GM10847 (cell line): ENCODE data around the gene EHD2.

Experiments used
- POLR2A ChIP-seq: IDR thresholded peaks from 2 replicates; pipeline ENCODE4 v1.6.1; 2011; ENCODE audit not compliant: insufficient read length; ENCODE audit errors: extremely low read depth

The EHD2 gene

DNA sequence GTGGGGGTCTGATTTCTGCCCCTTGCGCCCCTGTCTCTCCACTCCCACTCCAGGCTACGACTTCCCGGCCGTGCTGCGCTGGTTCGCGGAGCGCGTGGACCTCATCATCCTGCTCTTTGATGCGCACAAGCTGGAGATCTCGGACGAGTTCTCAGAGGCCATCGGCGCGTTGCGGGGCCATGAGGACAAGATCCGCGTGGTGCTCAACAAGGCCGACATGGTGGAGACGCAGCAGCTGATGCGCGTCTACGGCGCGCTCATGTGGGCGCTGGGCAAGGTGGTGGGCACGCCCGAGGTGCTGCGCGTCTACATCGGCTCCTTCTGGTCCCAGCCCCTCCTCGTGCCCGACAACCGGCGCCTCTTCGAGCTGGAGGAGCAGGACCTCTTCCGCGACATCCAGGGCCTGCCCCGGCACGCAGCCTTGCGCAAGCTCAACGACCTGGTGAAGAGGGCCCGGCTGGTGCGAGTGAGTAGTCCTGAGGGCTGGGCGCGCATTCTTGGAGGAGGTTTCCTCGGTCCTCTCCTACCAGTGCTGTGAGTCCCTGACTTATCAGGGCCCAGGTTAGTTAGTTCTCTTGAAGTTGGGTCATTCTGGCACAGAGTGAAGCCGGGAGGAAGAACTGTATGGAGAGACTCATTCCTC lies 12.7 kb downstream of the EHD2 start:
- no peak for TF ChIP-seq POLR2A

DNA sequence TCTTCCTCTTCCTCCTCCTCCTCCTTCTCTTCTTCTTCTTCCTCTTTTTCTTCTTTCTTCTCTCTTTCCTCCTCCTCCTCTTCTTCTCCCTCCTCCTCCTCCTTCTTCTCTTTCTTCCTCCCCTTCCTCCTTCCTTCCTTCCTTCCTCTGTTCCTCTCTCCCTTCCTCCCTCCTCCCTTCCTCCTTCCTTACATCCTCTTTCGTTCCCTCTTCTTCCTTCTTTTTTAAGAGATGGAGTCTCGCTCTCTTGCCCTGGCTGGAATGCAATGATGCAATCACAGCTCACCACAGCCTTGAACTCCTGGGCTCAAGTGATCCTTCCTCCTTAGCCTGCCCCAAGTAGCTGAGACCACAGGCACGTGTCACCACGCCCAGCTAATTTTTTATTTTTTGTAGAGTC lies 13.2 kb downstream of the EHD2 start:
- TF ChIP-seq POLR2A: no peak

DNA sequence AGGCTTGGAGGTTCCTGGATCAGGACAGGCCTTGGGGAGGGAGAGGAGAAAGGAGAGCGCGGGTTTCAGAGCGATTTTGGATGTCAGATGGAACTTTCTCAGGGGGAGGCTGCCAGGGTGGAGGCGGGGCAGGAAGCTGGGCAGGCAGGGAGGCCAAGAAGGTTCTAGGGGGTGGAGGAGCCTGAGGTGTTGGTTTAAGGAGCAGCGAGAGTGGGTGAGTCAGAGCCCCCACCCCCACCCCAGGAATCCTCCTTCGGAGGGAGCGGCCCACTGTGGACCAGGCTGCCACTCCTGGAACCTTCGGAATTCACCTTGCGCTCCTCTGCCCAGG lies 16.2 kb downstream of the EHD2 start:
- TF ChIP-seq POLR2A: no peak

DNA sequence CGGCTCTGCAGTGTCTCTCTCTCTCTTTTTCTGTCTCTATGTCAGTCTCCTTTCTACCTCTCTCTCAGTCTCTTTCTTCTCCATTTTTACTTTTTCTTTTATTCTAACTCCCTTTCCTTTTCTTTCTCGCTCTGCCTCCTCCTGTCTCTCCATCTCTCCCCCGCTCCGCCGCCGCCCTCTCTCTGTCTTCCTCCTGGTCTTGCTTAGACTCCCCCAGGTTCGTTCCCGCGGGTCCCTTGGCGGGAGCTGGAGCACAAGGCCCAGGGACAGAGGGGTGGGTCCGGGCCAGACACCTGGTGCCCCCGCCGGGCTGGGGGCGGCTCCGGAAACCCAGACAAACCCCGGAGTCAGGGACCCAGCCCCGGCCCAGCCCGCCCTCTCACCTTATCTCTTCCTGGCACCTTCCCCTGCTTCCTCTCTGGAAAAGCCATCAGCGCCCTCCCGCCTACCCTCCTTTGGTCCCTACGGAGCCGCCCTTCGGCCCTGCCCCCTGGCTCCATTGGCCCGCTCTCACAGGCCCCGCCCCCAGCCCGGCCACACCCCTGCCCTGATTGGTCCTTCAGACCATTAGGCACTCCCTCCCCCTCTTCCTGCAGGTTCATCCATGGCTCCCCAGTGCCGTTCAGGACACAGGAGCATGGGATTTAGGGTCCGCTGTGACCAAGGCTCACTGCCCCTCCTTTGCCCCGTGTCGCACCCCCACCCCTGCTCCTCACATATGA lies 16.7 kb downstream of the EHD2 start:
- no peak for TF ChIP-seq POLR2A

DNA sequence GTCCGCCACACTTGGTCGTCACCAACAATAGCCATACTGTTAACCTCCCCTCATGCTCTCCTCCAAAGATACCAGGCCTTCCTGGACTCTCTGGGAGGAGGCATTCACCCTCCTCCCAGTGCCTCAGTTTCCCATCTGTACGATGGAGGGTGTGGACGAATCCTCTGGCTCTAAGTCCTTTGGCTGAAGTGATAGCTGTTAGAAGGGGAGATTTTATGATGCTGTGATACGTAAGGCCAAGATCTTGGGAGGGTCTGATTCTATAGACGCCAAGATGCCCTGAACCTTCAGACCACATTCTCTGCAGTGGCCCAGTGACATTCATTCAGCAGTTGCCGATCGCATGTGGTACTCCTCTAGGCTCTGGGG lies 17.3 kb downstream of the EHD2 start:
- TF ChIP-seq POLR2A: no peak

DNA sequence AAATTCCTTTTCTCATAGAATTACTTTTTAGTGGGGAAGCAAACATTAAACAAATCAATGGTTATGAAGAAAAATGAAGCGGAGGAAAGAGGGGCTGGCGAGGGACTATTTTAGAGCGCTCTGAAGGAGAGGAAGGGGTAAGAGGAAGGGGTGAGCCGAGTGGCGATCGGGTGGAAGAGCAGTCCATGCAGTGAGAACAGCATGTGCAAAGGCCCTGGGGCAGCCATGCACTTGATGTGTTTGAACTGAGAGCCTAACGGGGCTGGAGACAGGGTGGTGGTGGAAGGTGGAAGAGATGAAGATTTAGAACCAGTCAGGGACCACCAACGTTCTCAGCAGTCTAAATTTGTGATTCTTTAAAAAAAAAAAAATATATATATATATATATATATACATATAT lies 17.7 kb downstream of the EHD2 start:
- no peak for TF ChIP-seq POLR2A

DNA sequence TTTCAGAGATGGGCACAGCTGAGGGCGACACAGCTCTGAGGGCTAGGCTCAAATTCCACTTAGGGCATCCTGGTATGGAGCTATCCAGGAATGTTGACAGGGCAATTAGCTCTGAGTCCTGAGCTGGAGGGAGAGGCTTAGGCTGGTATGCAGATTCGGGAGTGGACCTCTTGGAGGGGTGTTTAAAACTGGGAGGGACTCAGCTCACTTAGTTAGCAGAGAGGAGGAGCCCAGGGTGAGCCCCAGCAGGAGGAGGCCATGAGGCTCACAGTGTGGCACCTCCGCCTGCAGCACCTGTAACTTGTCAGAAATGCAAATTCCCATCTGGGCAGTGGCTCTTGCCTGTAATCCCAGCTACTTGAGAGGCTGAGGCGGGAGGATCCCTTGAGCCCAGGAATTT lies 21.9 kb downstream of the EHD2 start:
- TF ChIP-seq POLR2A: no peak

DNA sequence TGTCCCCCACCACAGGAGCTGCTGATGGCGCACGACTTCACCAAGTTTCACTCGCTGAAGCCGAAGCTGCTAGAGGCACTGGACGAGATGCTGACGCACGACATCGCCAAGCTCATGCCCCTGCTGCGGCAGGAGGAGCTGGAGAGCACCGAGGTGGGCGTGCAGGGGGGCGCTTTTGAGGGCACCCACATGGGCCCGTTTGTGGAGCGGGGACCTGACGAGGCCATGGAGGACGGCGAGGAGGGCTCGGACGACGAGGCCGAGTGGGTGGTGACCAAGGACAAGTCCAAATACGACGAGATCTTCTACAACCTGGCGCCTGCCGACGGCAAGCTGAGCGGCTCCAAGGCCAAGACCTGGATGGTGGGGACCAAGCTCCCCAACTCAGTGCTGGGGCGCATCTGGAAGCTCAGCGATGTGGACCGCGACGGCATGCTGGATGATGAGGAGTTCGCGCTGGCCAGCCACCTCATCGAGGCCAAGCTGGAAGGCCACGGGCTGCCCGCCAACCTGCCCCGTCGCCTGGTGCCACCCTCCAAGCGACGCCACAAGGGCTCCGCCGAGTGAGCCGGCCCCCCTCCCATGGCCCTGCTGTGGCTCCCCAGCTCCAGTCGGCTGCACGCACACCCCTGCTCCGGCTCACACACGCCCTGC lies 27.8 kb downstream of the EHD2 start:
- no peak for TF ChIP-seq POLR2A

DNA sequence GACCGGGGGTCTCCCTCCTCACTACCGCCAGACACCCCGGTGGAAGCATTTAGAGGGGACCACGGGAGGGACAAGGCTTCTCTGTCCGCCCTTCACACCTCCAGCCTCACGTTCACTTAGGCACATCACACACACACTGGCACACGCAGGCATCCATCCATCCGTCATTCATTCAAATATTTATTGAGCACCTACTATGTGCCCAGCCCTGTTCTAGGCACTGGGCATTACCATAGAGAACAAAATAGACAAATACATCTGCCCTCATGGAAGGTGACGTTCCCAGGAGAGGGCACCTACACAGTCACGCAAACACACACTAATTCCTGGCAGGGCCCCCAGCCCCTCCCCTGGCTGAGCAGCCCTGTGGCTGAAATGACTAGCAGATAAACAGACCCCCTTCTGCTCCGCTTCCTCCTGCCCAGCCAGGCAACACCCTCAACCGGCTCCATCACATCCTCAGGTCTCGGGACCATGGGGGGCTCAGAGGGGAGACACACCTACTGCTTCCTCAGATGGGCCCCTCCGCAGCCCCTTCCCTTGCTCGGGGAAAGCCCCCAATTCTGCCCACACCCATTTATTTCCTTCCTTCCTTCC lies 28.4 kb downstream of the EHD2 start:
- no peak for TF ChIP-seq POLR2A

DNA sequence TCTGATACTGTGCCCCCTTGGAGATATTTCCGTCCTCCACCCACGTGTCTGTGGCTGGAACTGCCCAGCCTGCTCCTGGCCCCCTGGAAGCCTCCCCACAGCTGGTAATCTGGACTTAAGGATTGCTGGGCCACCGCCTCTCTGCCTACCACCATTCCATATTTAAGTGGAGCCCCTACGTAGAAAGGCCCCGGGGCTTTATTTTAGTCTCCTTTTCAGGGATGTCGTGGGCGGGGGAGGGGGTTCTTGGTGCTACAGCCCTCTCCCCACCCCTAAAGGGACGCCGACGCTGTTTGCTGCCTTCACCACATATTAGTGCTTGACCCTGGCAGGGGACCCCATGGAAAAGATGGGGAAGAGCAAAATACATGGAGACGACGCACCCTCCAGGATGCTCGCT lies 29.4 kb downstream of the EHD2 start:
- no peak for TF ChIP-seq POLR2A

DNA sequence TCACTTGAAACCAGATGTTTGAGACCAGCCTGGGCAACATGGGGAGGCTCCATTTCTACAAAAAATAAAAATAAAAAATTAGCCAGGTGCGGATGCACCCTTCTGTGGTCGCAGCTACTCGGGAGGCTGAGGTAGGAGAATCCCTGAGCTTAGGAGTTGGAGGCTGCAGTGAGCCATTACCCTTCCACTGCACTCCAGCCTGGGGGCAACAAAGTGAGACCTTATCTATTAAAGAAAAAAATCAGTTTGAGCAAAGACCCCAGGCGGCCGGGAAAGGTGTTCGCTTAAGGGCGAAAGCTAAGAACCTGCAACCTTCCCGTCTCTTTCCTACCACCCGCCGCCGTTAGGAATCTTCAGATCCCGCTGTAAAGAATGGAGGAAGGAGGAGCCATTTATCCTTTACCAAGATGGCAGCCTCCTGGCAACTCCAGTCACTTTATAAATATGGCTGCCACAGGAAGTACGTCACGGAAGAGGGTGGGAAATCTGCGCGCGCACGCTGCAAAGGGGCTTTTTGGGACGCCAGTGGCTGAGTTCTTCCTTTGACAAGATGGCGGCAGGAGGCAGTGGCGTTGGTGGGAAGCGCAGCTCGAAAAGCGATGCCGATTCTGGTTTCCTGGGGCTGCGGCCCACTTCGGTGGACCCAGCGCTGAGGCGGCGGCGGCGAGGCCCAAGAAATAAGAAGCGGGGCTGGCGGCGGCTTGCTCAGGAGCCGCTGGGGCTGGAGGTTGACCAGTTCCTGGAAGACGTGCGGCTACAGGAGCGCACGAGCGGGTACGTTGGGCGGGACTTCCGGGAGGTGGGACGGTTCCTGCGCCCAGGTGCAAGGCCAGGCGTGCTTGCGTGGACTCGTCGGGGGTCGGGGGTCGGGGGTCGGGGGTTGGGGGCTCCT lies 32.0 kb downstream of the EHD2 start, which contains the start of gene NOP53:
NOP53 (plus strand) TSS at position 537 of the 892 bp plus-strand sequence; CDS start at position 551, 14 bp downstream.
- TF ChIP-seq POLR2A: peak; percentile 89

DNA sequence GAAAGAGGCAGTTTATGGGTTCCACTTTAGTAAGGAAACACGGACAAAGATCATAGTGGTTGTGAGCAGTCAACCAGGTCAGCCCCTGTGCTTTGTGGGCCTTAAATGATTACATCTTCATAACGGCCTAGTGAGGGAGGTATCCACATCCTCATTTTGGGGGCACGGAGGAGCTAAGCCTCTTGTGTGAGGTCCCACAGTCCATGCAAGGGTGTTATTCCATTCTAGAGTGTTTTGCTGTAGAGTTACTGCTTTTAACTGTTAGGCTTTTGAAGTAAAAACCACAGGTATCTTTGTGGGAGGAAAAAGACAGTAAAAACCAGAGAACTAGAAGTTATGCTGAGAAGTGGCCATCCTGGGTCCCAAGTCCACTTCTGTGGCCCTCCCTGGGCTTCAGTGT lies 36.1 kb downstream of the EHD2 start:
- no peak for TF ChIP-seq POLR2A

DNA sequence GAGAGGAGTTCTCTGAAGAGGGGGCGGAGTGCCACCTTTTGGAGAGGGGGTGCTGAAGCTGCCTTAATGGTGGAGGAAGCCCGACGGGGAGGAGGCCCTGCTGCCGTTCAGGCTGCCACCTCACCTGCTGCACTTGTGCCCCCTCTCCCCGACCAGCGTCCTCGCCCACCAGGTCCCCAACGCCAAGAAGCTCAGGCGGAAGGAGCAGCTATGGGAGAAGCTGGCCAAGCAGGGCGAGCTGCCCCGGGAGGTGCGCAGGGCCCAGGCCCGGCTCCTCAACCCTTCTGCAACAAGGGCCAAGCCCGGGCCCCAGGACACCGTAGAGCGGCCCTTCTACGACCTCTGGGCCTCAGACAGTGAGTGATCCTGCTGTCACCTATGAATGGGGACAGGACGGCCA lies 37.5 kb downstream of the EHD2 start:
- no peak for TF ChIP-seq POLR2A

DNA sequence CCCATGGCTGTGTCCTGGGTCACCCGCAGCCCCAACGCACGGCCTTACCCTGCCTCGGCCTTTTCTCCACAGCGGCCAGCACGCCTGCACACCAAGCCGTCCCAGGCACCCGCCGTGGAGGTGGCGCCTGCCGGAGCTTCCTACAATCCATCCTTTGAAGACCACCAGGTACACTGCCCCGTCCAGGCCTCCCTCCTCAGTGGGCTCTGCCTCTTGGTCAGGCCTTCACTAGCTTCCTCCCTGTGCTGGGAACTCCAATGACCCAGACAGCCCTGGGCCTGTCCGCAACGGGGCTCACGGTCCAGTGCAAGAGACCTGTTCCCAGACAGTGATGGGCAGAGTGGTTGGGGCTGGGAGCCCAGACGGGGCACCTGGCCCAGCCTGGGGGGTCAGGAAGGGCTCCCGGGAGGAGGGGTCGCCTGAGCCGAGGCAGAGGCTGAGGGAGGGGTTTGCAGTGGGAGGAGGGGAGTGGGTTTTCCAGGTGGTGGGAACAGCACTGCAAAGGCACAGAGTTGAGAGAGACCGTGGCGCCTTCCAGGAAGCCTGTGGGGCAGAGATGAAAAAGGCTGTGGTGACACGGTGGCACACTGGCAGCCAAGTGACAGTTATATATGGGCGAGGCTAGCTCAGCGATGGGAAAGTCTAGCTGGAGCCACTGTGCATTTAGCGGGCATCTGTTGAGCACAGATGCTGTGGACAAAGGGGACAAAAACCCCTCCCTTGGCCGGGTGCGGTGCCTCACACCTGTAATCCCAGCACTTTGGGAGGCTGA lies 39.4 kb downstream of the EHD2 start:
- no peak for TF ChIP-seq POLR2A
